Measurements from ENCODE around the gene ACOT6. TPM values are rescaled to one million over a fixed set of nuclear protein-coding genes. Genes with fewer than 3 reads are reported as not detected.
"Not testable (repeated sequence)": the region's sequence is repeated elsewhere in the genome, so short reads cannot be mapped to it uniquely, and the experiment has no call there.

The ACOT6 gene
- polyA plus RNA-seq, 3 donors: not detected

DNA sequence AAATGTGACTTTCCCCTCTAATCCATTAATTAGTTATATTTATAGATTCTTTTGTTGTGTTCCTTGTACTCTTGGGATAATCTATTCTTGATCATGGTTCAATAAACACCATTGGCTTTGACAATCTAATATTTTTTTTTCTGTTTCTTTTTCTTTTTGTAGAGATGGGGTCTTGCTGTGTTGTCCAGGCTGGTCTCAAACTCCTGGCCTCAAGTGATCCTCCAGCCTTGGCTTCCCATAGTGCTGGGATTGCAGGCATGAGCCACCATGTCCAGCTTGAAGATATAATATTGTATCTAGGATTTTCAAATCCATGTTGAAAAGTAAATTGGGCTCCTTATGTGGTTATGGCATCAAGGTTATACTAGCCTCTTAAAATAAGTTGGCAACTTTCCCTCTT is 38.7 kb downstream of the ACOT6 start:
- Mint-ChIP-seq H3K9me3 (peaks cover 0 to 3% (median 0%) of the 10 kb centered on the region in 7 donors), H3K4me1 (no peaks in the 10 kb centered on the region), H3K27ac (no peak overlapping the region), H3K27me3 (ENCODE audit: low read depth in 3 of 3) (no peaks in the 10 kb centered on the region), H3K4me3 (no peak overlapping the region), H3K36me3 (peaks cover 0 to 9% of the 10 kb centered on the region in 2 donors)
- no peak for DNase-seq
- Histone ChIP-seq H3K4me2 (replicated peaks; ENCODE audit: extremely low read depth, low read length, poor library complexity, severe bottlenecking) (no peak overlapping the region), H3K27me3 (ENCODE audit: control insufficient read depth in 2 of 2, insufficient read depth in 2 of 2, low read length in 2 of 2) (no peaks in the 10 kb centered on the region), H4K20me1 (ENCODE audit: insufficient read depth, low read length) (no peaks in the 10 kb centered on the region), H2AFZ (ENCODE audit: insufficient read depth, low read depth, low read length, poor library complexity, severe bottlenecking) (no peak overlapping the region), H3K36me3 (replicated peaks in 1 of 2; ENCODE audit: control insufficient read depth in 1 of 2, insufficient read depth in 2 of 2, low read length in 2 of 2) (no peaks in the 10 kb centered on the region), H3K9ac (ENCODE audit: insufficient read depth, low read length, poor library complexity, severe bottlenecking) (no peak overlapping the region), H3K27ac (ENCODE audit: low read depth in 1 of 2, low read length in 2 of 2) (no peak overlapping the region), H3K4me1 (ENCODE audit: control insufficient read depth in 1 of 2, insufficient read depth in 2 of 2, low read length in 2 of 2) (no peaks in the 10 kb centered on the region), H3K9me3 (replicated peaks in 1 of 2; ENCODE audit: control insufficient read depth in 1 of 2, insufficient read depth in 1 of 2, low read length in 2 of 2) (no peaks in the 10 kb centered on the region), H3K4me3 (replicated peaks in 1 of 3; ENCODE audit: low read depth in 2 of 3, low read length in 3 of 3) (no peak overlapping the region), H3K79me2 (ENCODE audit: insufficient read depth, low read length) (no peaks in the 10 kb centered on the region)
- TF ChIP-seq, protein P1, sequence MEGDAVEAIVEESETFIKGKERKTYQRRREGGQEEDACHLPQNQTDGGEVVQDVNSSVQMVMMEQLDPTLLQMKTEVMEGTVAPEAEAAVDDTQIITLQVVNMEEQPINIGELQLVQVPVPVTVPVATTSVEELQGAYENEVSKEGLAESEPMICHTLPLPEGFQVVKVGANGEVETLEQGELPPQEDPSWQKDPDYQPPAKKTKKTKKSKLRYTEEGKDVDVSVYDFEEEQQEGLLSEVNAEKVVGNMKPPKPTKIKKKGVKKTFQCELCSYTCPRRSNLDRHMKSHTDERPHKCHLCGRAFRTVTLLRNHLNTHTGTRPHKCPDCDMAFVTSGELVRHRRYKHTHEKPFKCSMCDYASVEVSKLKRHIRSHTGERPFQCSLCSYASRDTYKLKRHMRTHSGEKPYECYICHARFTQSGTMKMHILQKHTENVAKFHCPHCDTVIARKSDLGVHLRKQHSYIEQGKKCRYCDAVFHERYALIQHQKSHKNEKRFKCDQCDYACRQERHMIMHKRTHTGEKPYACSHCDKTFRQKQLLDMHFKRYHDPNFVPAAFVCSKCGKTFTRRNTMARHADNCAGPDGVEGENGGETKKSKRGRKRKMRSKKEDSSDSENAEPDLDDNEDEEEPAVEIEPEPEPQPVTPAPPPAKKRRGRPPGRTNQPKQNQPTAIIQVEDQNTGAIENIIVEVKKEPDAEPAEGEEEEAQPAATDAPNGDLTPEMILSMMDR (IDR thresholded peaks at IDR 0.05): no peak
- intact Hi-C loops (cut with micrococcal nuclease): no loop called here

DNA sequence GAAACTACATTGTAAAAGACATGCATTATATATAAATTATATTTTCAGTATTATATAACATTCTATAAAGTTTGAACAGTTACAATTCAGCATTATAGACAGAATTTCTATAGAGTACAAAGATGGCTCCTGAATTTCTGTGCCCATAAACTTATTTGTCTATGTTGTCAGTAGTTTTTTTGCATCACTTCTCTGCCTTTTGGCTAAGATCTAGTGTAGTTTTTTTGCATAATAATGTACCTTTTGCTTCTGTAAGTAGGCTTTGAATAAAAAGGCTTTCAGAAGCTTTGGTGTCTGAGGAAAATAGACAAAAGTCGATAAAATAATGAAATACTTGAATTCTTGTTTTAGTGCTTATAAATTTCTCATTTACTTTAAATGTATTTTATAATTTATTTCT is 43.5 kb downstream of the ACOT6 start:
- no peak overlapping the region for H2AFZ ChIP-seq (ENCODE audit: insufficient read depth, low read depth, low read length, poor library complexity, severe bottlenecking)
- no peak overlapping the region for H3K9ac ChIP-seq (ENCODE audit: insufficient read depth, low read length, poor library complexity, severe bottlenecking)
- H3K9me3 ChIP-seq (replicated peaks in 1 of 2; ENCODE audit: control insufficient read depth in 1 of 2, insufficient read depth in 1 of 2, low read length in 2 of 2): no peaks in the 10 kb centered on the region
- H4K20me1 ChIP-seq (ENCODE audit: insufficient read depth, low read length): no peaks in the 10 kb centered on the region
- H3K36me3 Mint-ChIP-seq: peaks cover 0 to 14% of the 10 kb centered on the region in 2 donors
- no peak for DNase-seq
- intact Hi-C loops (cut with micrococcal nuclease): no loop called here
- no peaks in the 10 kb centered on the region for H3K4me1 ChIP-seq (ENCODE audit: control insufficient read depth in 1 of 2, insufficient read depth in 2 of 2, low read length in 2 of 2)
- no peaks in the 10 kb centered on the region for H3K4me1 Mint-ChIP-seq
- H3K4me2 ChIP-seq (replicated peaks; ENCODE audit: extremely low read depth, low read length, poor library complexity, severe bottlenecking): no peak overlapping the region
- H3K79me2 ChIP-seq (ENCODE audit: insufficient read depth, low read length): no peaks in the 10 kb centered on the region
- no peak overlapping the region for H3K4me3 Mint-ChIP-seq
- no peak overlapping the region for H3K27ac Mint-ChIP-seq
- no peaks in the 10 kb centered on the region for H3K27me3 Mint-ChIP-seq (ENCODE audit: low read depth in 3 of 3)
- H3K9me3 Mint-ChIP-seq: peaks cover 0 to 3% (median 0%) of the 10 kb centered on the region in 7 donors
- H3K27me3 ChIP-seq (ENCODE audit: control insufficient read depth in 2 of 2, insufficient read depth in 2 of 2, low read length in 2 of 2): no peaks in the 10 kb centered on the region
- no CpG with 5 or more reads among the region's 1 CpG for WGBS (ENCODE audit: insufficient coverage)
- H3K27ac ChIP-seq (ENCODE audit: low read depth in 1 of 2, low read length in 2 of 2): no peak overlapping the region
- TF ChIP-seq, protein P1 (IDR thresholded peaks at IDR 0.05): no peak
- no peaks in the 10 kb centered on the region for H3K36me3 ChIP-seq (replicated peaks in 1 of 2; ENCODE audit: control insufficient read depth in 1 of 2, insufficient read depth in 2 of 2, low read length in 2 of 2)
- H3K4me3 ChIP-seq (replicated peaks in 1 of 3; ENCODE audit: low read depth in 2 of 3, low read length in 3 of 3): no peak overlapping the region

DNA sequence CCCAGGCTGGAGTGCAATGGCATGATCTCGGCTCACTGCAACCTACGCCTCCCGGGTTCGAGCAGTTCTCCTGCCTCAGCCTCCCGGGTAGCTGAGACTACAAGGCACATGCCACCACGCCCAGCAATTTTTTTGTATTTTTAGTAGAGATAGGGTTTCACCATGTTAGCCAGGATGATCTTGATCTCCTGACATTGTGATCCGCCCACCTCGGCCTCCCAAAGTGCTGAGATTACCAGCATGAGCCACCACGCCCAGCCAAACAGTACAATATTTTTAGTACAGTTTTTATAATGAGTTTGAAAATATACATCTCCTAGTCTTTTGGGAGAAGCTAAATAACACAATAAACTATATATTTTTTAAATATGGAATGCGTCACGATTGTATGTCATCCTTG is 46.9 kb downstream of the ACOT6 start:
- H3K4me1 ChIP-seq (ENCODE audit: control insufficient read depth in 1 of 2, insufficient read depth in 2 of 2, low read length in 2 of 2); H3K27me3 Mint-ChIP-seq (ENCODE audit: low read depth in 3 of 3); H3K4me3 ChIP-seq (replicated peaks in 1 of 3; ENCODE audit: low read depth in 2 of 3, low read length in 3 of 3); H3K27ac Mint-ChIP-seq; DNase-seq; H3K27me3 ChIP-seq (ENCODE audit: control insufficient read depth in 2 of 2, insufficient read depth in 2 of 2, low read length in 2 of 2); H3K4me1 Mint-ChIP-seq; H3K9me3 ChIP-seq (replicated peaks in 1 of 2; ENCODE audit: control insufficient read depth in 1 of 2, insufficient read depth in 1 of 2, low read length in 2 of 2); intact Hi-C loops (cut with micrococcal nuclease); H3K4me3 Mint-ChIP-seq; H3K9ac ChIP-seq (ENCODE audit: insufficient read depth, low read length, poor library complexity, severe bottlenecking); H3K4me2 ChIP-seq (replicated peaks; ENCODE audit: extremely low read depth, low read length, poor library complexity, severe bottlenecking); H3K79me2 ChIP-seq (ENCODE audit: insufficient read depth, low read length); H2AFZ ChIP-seq (ENCODE audit: insufficient read depth, low read depth, low read length, poor library complexity, severe bottlenecking); H3K36me3 Mint-ChIP-seq; H3K27ac ChIP-seq (ENCODE audit: low read depth in 1 of 2, low read length in 2 of 2); H3K36me3 ChIP-seq (replicated peaks in 1 of 2; ENCODE audit: control insufficient read depth in 1 of 2, insufficient read depth in 2 of 2, low read length in 2 of 2); H3K9me3 Mint-ChIP-seq; H4K20me1 ChIP-seq (ENCODE audit: insufficient read depth, low read length): not testable (repeated sequence)
- 100% methylated on average over 1 of the region's 11 CpGs for WGBS (ENCODE audit: insufficient coverage)
